Psoas muscle (tissue), 8 donors: ENCODE measurements around the gene TLE2. TPM values are rescaled to one million over a fixed set of nuclear protein-coding genes. Genes with fewer than 3 reads are reported as not detected.

Experiments
- ATAC-seq, 4 donors: fragments of 200-7000 bp; cut with Tn5 transposase; one replicate each; pipeline ENCODE4 v1.9.1; 2020; ENCODE audit warnings: moderate library complexity in 3 of 4, mild to moderate bottlenecking in 2 of 4
- DNase-seq, 2 donors: peaks; one replicate each; pipeline ENCODE4 v3.0.0-alpha.2; 2020
- H3K27ac ChIP-seq: fragments of 200-600 bp; one replicate; pipeline ENCODE4 v1.8.0; 2022
- H3K27me3 ChIP-seq, 3 donors: fragments of 200-600 bp in 1 of 3; one replicate each; pipeline versions ENCODE4 v1.6.1 to v1.8.0; 2013 to 2022; ENCODE audit warnings: low read length in 2 of 3, mild to moderate bottlenecking in 2 of 3, moderate library complexity in 1 of 3; ENCODE audit not compliant: insufficient read depth in 3 of 3
- H3K36me3 ChIP-seq, 2 donors: fragments of 200-600 bp in 1 of 2; one replicate each; pipeline versions ENCODE4 v1.6.1 to v1.8.0; 2013 to 2022; ENCODE audit warnings: low read depth in 1 of 2, mild to moderate bottlenecking in 1 of 2, moderate library complexity in 1 of 2; ENCODE audit not compliant: insufficient read depth in 1 of 2
- H3K4me1 ChIP-seq: fragments of 200-600 bp; one replicate; pipeline ENCODE4 v1.8.0; 2022
- H3K4me3 ChIP-seq: fragments of 200-600 bp; one replicate; pipeline ENCODE4 v1.8.0; 2022; ENCODE audit warnings: mild to moderate bottlenecking
- H3K9me3 ChIP-seq: fragments of 200-600 bp; one replicate; pipeline ENCODE4 v1.8.0; 2022
- WGBS, 3 donors: extraction: QIAGEN DNeasy Blood & Tissue Kit; methylation state at CpG; one replicate each; pipeline versions ENCODE4 v1.1.6 to v1.1.7; 2013; 5-methylcytosine and 5-hydroxymethylcytosine counted together
- intact Hi-C, 2 donors: fragments of 100-400 bp; cut with DNase I; formaldehyde crosslinking; loops; one replicate each; pipeline versions ENCODE4 v1.11.0 to v1.14.2; 2022
- polyA plus RNA-seq, 3 donors: library from polyadenylated mRNA; stranded (reverse); fragments of 200-250 nt; gene quantifications; one replicate each; pipeline ENCODE4 v1.2.3, GENCODE V29; 2013
- total RNA-seq, 4 donors: library from RNA; stranded (reverse); fragmentation: NEBNext Ultra II Directional in 2 of 4; extraction: Animal tissue kit (Norgen Biotek cat#: 25700) in 2 of 4; gene quantifications; one replicate each; pipeline versions ENCODE4 v1.2.1 to v1.2.4, GENCODE V29; 2021 to 2023
- TF ChIP-seq, protein P1 (sequence below): fragments of 200-600 bp; IDR thresholded peaks from one replicate; pipeline ENCODE4 v1.8.0; 2022; ENCODE audit warnings: antibody characterized with exemption
- donor health status: healthy with polysubstance abuse.
- donor health status: DM: no; HTN: no; CAD: no; lungs with moderate emphysema.
- donor health status: Bipolar disorder and iron deficiency.
- donor health status: healthy.
- donor health status: DM: yes; HTN: yes; CAD: no.
- donor health status: DM: no; HTN: no; CAD: no.
- donor health status: DM: no; HTN: no; CAD: no.
- donor health status: DM: yes; HTN: yes; CAD: no.

Gene TLE2
- total and polyA plus RNA-seq, 7 donors = 23.5 to 42.5 (median 33.6) TPM

DNA sequence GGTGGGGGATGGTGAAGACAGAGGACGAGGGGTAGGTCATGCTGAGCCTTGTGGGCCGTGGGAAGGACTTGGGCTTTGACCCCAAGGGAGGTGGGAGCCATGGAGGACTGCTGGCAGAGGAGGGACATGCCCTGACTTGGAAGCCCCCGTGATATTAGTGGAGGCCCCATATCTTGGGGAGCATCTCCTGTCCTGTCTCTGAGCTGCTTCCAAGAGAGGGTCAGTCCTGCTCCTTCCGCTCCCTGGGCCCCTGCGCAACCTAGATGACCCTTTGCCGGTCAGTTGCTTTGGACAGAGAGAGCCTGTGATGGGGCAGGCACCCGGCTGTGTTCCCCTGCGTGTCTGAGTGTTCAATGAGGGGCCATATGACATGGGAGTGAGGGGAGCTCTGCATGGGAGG, 46.5 kb downstream of the TLE2 start:
- Histone ChIP-seq H3K4me1 (peaks cover 9% of the 10 kb centered on the region), H3K4me3 (no peak overlapping the region), H3K36me3 (no peaks in the 10 kb centered on the region), H3K27ac (peak overlapping the region; percentile 63), H3K9me3 (no peaks in the 10 kb centered on the region), H3K27me3 (no peaks in the 10 kb centered on the region)
- intact Hi-C loops = no loop called here
- 17 to 19% (median 19%) methylated on average over 7 to 8 of the region's 8 CpGs for WGBS, 3 donors
- peak in 1 of 4 donors; percentile 24 for ATAC-seq
- no peak for DNase-seq
- TF ChIP-seq, protein P1, sequence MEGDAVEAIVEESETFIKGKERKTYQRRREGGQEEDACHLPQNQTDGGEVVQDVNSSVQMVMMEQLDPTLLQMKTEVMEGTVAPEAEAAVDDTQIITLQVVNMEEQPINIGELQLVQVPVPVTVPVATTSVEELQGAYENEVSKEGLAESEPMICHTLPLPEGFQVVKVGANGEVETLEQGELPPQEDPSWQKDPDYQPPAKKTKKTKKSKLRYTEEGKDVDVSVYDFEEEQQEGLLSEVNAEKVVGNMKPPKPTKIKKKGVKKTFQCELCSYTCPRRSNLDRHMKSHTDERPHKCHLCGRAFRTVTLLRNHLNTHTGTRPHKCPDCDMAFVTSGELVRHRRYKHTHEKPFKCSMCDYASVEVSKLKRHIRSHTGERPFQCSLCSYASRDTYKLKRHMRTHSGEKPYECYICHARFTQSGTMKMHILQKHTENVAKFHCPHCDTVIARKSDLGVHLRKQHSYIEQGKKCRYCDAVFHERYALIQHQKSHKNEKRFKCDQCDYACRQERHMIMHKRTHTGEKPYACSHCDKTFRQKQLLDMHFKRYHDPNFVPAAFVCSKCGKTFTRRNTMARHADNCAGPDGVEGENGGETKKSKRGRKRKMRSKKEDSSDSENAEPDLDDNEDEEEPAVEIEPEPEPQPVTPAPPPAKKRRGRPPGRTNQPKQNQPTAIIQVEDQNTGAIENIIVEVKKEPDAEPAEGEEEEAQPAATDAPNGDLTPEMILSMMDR = no peak

DNA sequence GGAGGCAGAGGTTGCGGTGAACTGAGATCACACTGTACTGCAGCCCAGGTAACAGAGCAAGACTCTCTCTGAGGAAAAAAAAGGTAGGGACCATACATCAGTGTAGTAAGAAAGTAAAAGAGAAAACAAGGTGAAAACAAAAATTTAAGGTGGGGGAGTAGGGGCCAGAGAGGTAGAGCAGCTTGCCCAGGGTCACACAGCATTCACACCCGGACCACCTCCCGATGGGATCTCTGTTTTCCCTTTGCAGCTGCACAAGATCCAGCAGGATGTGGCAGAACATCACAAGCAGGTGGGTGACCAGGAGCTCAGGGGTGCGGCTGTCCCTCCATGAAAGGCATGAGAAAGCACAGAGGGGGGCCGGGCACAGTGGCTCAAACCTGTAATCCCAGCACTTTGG, 47.2 kb downstream of the TLE2 start:
- H3K27ac ChIP-seq = no peak overlapping the region
- ATAC-seq (no peak), DNase-seq (no peak)
- H3K4me1 ChIP-seq = peaks cover 9% of the 10 kb centered on the region
- TF ChIP-seq, protein P1 = no peak
- H3K36me3 ChIP-seq = no peaks in the 10 kb centered on the region
- no peak overlapping the region for H3K4me3 ChIP-seq
- 71 to 78% (median 73%) methylated on average over 5 of the region's 5 CpGs for WGBS, 3 donors
- no peaks in the 10 kb centered on the region for H3K9me3 ChIP-seq
- H3K27me3 ChIP-seq = no peaks in the 10 kb centered on the region
- intact Hi-C loops = no loop called here

DNA sequence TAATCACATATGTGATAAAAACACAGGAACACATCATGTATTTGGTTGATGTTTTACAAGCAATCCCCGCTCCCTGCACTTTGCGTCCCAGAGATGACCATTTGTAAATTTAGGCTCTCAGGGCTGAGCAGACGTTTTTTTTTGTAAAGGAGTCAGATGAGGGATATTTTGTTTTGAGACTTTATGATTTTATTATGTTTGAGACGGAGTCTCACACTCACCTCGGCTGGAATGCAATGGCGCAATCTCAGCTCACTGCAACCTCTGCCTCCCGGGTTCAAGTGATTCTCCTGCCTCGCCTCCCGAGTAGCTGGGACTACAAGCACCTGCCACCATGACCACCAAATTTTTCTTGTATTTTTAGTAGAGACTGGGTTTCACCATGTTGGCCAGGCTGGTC, 50.3 kb downstream of the TLE2 start:
- WGBS, 3 donors = 62 to 82% (median 66%) methylated on average over 9 of the region's 9 CpGs
- DNase-seq (no peak), ATAC-seq (no peak)
- H3K4me3 ChIP-seq = no peak overlapping the region
- intact Hi-C loops = loop anchor here in 1 of 2 donors (5.0 kb wide), 1 partner anchor 54 kb away; no protein-coding TSS in a partner anchor
- H3K36me3 ChIP-seq = no peaks in the 10 kb centered on the region
- no peaks in the 10 kb centered on the region for H3K27me3 ChIP-seq
- H3K4me1 ChIP-seq = peaks cover 25% of the 10 kb centered on the region
- H3K27ac ChIP-seq = no peak overlapping the region
- H3K9me3 ChIP-seq = no peaks in the 10 kb centered on the region
- TF ChIP-seq, protein P1 = no peak

DNA sequence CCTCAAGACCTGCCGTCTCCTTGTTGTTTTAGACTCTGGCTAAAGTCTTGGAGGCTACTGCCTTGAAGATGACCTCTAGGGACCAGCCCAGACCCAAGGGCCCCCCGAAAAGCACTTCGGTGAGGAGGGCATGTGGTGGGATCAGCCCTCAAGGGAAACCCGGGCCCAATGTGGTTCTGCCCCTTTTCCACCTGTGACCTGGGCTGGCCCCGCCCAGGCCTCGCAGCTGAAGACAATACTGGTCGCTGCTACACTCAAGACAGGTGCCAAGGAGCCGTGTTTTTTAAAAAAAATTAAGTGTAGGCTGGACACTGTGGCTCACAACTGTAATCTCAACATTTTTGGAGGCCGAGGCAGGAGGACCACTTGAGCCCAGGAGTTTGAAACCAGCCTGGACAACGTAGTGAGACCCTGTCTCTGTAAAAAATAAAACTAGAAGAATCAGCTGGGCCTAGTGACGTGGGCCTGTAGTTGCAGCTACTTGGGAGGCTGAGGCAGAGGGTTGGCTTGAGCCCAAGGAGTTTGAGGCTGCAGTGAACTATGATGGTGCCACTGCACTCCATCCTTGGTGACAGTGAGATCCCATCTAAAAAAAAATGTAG, 50.8 kb downstream of the TLE2 start:
- TF ChIP-seq, protein P1 = no peak
- WGBS, 3 donors = 71 to 78% (median 76%) methylated on average over 11 of the region's 11 CpGs
- intact Hi-C loops = loop anchor here in 1 of 2 donors (5.0 kb wide), 1 partner anchor 54 kb away; no protein-coding TSS in a partner anchor
- H3K36me3 ChIP-seq = no peaks in the 10 kb centered on the region
- H3K27me3 ChIP-seq = no peaks in the 10 kb centered on the region
- DNase-seq = no peak
- H3K4me3 ChIP-seq = no peak overlapping the region
- peaks cover 21% of the 10 kb centered on the region for H3K4me1 ChIP-seq
- H3K27ac ChIP-seq = no peak overlapping the region
- no peak for ATAC-seq
- no peaks in the 10 kb centered on the region for H3K9me3 ChIP-seq

DNA sequence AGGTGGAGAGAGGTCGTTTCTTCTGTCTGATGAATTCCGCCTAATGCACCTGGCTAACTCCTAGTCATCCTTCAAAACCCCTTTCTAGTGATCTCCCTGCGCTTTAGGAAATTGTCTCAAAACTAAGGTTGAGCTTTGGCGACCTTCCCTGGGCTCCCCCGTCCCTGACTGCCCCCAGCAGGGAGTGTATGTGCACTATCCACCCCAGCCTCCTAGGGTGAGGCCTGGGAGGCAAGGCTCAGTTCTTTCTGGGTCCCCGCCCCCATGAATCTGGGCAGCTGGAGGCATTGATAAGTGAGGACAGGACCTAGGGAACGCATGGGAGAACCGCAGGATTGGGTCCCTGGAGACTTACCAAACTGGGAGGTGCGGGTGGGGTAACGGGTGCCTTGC, 51.3 kb downstream of the TLE2 start:
- H3K4me1 ChIP-seq = peaks cover 19% of the 10 kb centered on the region
- H3K4me3 ChIP-seq = peak overlapping the region; percentile 76
- H3K36me3 ChIP-seq = no peaks in the 10 kb centered on the region
- no peaks in the 10 kb centered on the region for H3K9me3 ChIP-seq
- intact Hi-C loops = loop anchor here (2.0 to 5.0 kb wide), 2 partner anchors 55 to 57 kb away; no protein-coding TSS in a partner anchor
- TF ChIP-seq, protein P1 = no peak
- WGBS, 3 donors = 57 to 66% (median 64%) methylated on average over 9 to 10 of the region's 10 CpGs
- no peaks in the 10 kb centered on the region for H3K27me3 ChIP-seq
- ATAC-seq (no peak), DNase-seq (no peak)
- peak overlapping the region; percentile 44 for H3K27ac ChIP-seq
